ENCODE results near the gene PIP5K1C. TPM values are rescaled to one million over a fixed set of nuclear protein-coding genes. Genes with fewer than 3 reads are reported as not detected.
"Not testable (repeated sequence)": the region's sequence is repeated elsewhere in the genome, so short reads cannot be mapped to it uniquely, and the experiment has no call there.

The PIP5K1C gene
- total and polyA plus RNA-seq, 9 of the 15 experiments (the other 6 are each of a cell fraction or from before 2014, with no cell fraction given) = 0.38 to 22.1 (median 4.1) TPM

GRCh38 chr19:3667037-3667638, 33.1 kb downstream of the PIP5K1C start (continued):
- TF ChIP-seq TCF7L2 (IDR thresholded peaks at IDR 0.05; ENCODE audit: low read depth, low read length) = no peak
- no peak for TF ChIP-seq RBM25 (IDR thresholded peaks at IDR 0.05; ENCODE audit: low read depth, low read length, severe bottlenecking)

GRCh38 chr19:3666545-3666856, 33.8 kb downstream of the PIP5K1C start:
- peaks cover 22 to 73% of the 10 kb centered on the region in 2 experiments for H3K4me1 ChIP-seq (replicated peaks in 1 of 2; ENCODE audit: control insufficient read depth in 2 of 2, insufficient read depth in 2 of 2, low read length in 2 of 2)
- H4K20me1 ChIP-seq (replicated peaks; ENCODE audit: control insufficient read depth, insufficient read depth, low read length) = peaks cover 11% of the 10 kb centered on the region; the same call in 1 of the 2 replicates
- 81% methylated on average over 14 of the region's 14 CpGs for WGBS (ENCODE audit: insufficient coverage, low coverage, missing lambda C conversion rate)
- H3K4me3 ChIP-seq; H3K4me2 ChIP-seq (ENCODE audit: insufficient read depth, low read length); H3K9me3 ChIP-seq (replicated peaks; ENCODE audit: control insufficient read depth, insufficient read depth, low read depth, low read length); DNase-seq (ENCODE audit: extremely low read depth in 1 of 4, low spot score in 3 of 4); H3K9me1 ChIP-seq (ENCODE audit: control insufficient read depth, insufficient read depth, low read length); ATAC-seq; H3K9ac ChIP-seq (ENCODE audit: insufficient read depth in 1 of 2, low read depth in 2 of 2, low read length in 2 of 2); in situ Hi-C loops (cut with MboI); H2AFZ ChIP-seq (ENCODE audit: low read depth, low read length); intact Hi-C loops (cut with micrococcal nuclease); H3K27ac ChIP-seq (ENCODE audit: extremely low read depth, low read depth, low read length); H3K27me3 ChIP-seq (ENCODE audit: control insufficient read depth in 2 of 2, insufficient read depth in 2 of 2, low read length in 2 of 2); BruUV-seq (replicated peaks): not testable (repeated sequence)
- TF ChIP-seq PHF20 (IDR thresholded peaks at IDR 0.05; ENCODE audit: partially characterized antibody) (peak; percentile 71), AFF1 (IDR thresholded peaks at IDR 0.05; ENCODE audit: low read depth in 1 of 2, partially characterized antibody in 2 of 2) (peak in 1 of 2 experiments; percentile 59), SUPT5H (IDR thresholded peaks at IDR 0.05) (peak; percentile 45), MAX (CRISPR knock-in tag; IDR thresholded peaks at IDR 0.05) (peak; percentile 61; the same call in 1 of the 2 replicates), CBFA2T3 (IDR thresholded peaks at IDR 0.05) (peak; percentile 31; the same call in 1 of the 2 replicates), KDM1A (IDR thresholded peaks at IDR 0.05) (peak in 1 of 2 experiments; percentile 100; a peak in 2 of 4 replicates), NFRKB (IDR thresholded peaks at IDR 0.05; ENCODE audit: low read depth) (0 out of 2 replicates have a peak, but pooled peaks have one; percentile 43), ARID2 (IDR thresholded peaks at IDR 0.05) (peak; percentile 95)
- ChIA-PET POLR2A (interaction anchor here (1.5 kb wide), 1 partner anchor 31 kb away, joined by 4 read pairs; no protein-coding TSS in a partner anchor), CTCF (ENCODE audit: low intra/inter-chr PET ratio) (interaction anchor here (1.4 to 2.4 kb wide), 3 partner anchors 34 to 53 kb away, joined by 5 to 24 read pairs (median 8); no protein-coding TSS in a partner anchor)
- H3K36me3 ChIP-seq (ENCODE audit: control insufficient read depth, insufficient read depth, low read length) = peaks cover 48% of the 10 kb centered on the region; the same call in 2 of the 3 replicates
- peaks cover 31% of the 10 kb centered on the region for H3K79me2 ChIP-seq (ENCODE audit: control insufficient read depth, insufficient read depth, low read length)
- FAIRE-seq = peak; percentile 19
